HepG2 (cell line): ENCODE data around the gene PSMD4. TPM values are rescaled to one million over a fixed set of nuclear protein-coding genes. Genes with fewer than 3 reads are reported as not detected.

Experiments used
- CSRNP2 ChIP-seq: sonication (generic); formaldehyde crosslinking; conservative IDR thresholded peaks from 2 replicates; pipeline ENCODE4 v1.8.0; 2022; ENCODE audit warnings: low read depth, missing genetic modification reagents
- EP300 ChIP-seq, 3 experiments: sonication (generic) in 1 of 3; formaldehyde crosslinking in 1 of 3; IDR thresholded peaks; 2 replicates each; pipeline versions ENCODE4 v1.5.1 to v1.6.1; 2011 to 2020; ENCODE audit warnings: low read depth in 2 of 3, low read length in 2 of 3, borderline replicate concordance in 1 of 3, improper control_type of control experiment in 1 of 3, mild to moderate bottlenecking in 1 of 3, missing genetic modification reagents in 1 of 3, moderate library complexity in 1 of 3
- FOSL2 ChIP-seq: sonication (generic); formaldehyde crosslinking; IDR thresholded peaks from 2 replicates; pipeline ENCODE4 v1.4.0; 2020; ENCODE audit warnings: missing genetic modification reagents
- JARID2 ChIP-seq: sonication (generic); formaldehyde crosslinking; IDR thresholded peaks from 2 replicates; pipeline ENCODE4 v1.8.1; 2023; ENCODE audit warnings: missing genetic modification reagents, inconsistent platforms; ENCODE audit not compliant: insufficient replicate concordance
- KAT2B ChIP-seq: fragments of 150-350 bp; IDR thresholded peaks from 2 replicates; pipeline ENCODE4 v1.6.1; 2014; ENCODE audit warnings: low read depth, low read length, borderline replicate concordance
- MBNL3 ChIP-seq: fragments of 250-450 bp; sonication (Bioruptor Pico); conservative IDR thresholded peaks from 2 replicates; pipeline ENCODE4 v1.8.0; 2022; ENCODE audit warnings: mild to moderate bottlenecking, inconsistent platforms
- NFAT5 ChIP-seq: sonication (generic); formaldehyde crosslinking; IDR thresholded peaks from 2 replicates; pipeline ENCODE4 v1.4.0; 2020; ENCODE audit warnings: missing genetic modification reagents
- RFX5 ChIP-seq: IDR thresholded peaks from 2 replicates; pipeline ENCODE4 v1.6.1; 2011; ENCODE audit warnings: low read depth, low read length, improper control_type of control experiment
- SCMH1 ChIP-seq: sonication (generic); formaldehyde crosslinking; IDR thresholded peaks from 2 replicates; pipeline ENCODE4 v1.9.0; 2021; ENCODE audit warnings: missing genetic modification reagents, mild to moderate bottlenecking, borderline replicate concordance
- SMARCC2 ChIP-seq: fragments of 450-650 bp; IDR thresholded peaks from 2 replicates; pipeline ENCODE4 v1.6.1; 2017; ENCODE audit warnings: antibody characterized with exemption, mild to moderate bottlenecking
- SP2 ChIP-seq: sonication (generic); formaldehyde crosslinking; IDR thresholded peaks from 2 replicates; pipeline ENCODE4 v1.5.1; 2020; ENCODE audit warnings: mild to moderate bottlenecking, missing genetic modification reagents
- ZNF326 ChIP-seq: sonication (generic); formaldehyde crosslinking; IDR thresholded peaks from 2 replicates; pipeline ENCODE4 v1.4.0; 2020; ENCODE audit warnings: missing genetic modification reagents, borderline replicate concordance
- polyA plus RNA-seq, 8 experiments: library from polyadenylated mRNA; depleted of rRNA in 3 of 8; stranded (reverse) in 7 of 8; unstranded in 1 of 8; fragments of >200 nt; fragmentation: Illumina TruSeq in 4 of 8; extraction: Trizol in 4 of 8; gene quantifications; 2 replicates each; pipeline versions ENCODE4 v1.2.1 to v1.2.3, GENCODE V29; 2011 to 2016; ENCODE audit warnings: low read depth in 4 of 8, missing spikeins in 1 of 8, mixed read lengths in 1 of 8; ENCODE audit not compliant: insufficient read depth in 1 of 8
- total RNA-seq, 5 experiments: library from RNA; depleted of rRNA; stranded (reverse); fragments of >200 nt; fragmentation: Illumina TruSeq; extraction: Trizol; gene quantifications; 2 replicates each; pipeline ENCODE4 v1.2.3, GENCODE V29; 2016; ENCODE audit warnings: low read depth in 1 of 5
- TF ChIP-seq, protein P1 (sequence below): sonication (generic); IDR thresholded peaks from 2 replicates; pipeline ENCODE4 v1.6.1; 2016; ENCODE audit warnings: low read depth, borderline replicate concordance
- TF ChIP-seq, protein P2 (sequence below): sonication (generic); formaldehyde crosslinking; IDR thresholded peaks from 2 replicates; pipeline ENCODE4 v1.5.0; 2020; ENCODE audit warnings: mild to moderate bottlenecking, missing genetic modification reagents

The PSMD4 gene
- total and polyA plus RNA-seq, 2 of the 13 experiments (the other 11 are each of a cell fraction or from before 2014, with no cell fraction given), result 194 to 243 TPM

- TF ChIP-seq NFAT5 (CRISPR knock-in tag) (no peak), RFX5 (no peak), JARID2 (no peak), ZNF326 (CRISPR knock-in tag) (no peak), SP2 (CRISPR knock-in tag) (no peak), SCMH1 (CRISPR knock-in tag) (no peak), MBNL3 (CRISPR knock-in tag) (no peak), EP300 (IDR thresholded peaks at IDR 0.05; ENCODE audit: low read depth in 2 of 2, low read length in 2 of 2) (no peak), EP300 (CRISPR knock-in tag; IDR thresholded peaks at IDR 0.05; ENCODE audit: borderline replicate concordance) (peak; percentile 28; the same call in 1 of the 2 replicates), CSRNP2 (no peak), SMARCC2 (no peak), KAT2B (no peak), FOSL2 (CRISPR knock-in tag) (peak; percentile 97)
- TF ChIP-seq, protein P1, sequence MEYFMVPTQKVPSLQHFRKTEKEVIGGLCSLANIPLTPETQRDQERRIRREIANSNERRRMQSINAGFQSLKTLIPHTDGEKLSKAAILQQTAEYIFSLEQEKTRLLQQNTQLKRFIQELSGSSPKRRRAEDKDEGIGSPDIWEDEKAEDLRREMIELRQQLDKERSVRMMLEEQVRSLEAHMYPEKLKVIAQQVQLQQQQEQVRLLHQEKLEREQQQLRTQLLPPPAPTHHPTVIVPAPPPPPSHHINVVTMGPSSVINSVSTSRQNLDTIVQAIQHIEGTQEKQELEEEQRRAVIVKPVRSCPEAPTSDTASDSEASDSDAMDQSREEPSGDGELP, result peak; percentile 78; the same call in 1 of the 2 replicates
- TF ChIP-seq, protein P2, sequence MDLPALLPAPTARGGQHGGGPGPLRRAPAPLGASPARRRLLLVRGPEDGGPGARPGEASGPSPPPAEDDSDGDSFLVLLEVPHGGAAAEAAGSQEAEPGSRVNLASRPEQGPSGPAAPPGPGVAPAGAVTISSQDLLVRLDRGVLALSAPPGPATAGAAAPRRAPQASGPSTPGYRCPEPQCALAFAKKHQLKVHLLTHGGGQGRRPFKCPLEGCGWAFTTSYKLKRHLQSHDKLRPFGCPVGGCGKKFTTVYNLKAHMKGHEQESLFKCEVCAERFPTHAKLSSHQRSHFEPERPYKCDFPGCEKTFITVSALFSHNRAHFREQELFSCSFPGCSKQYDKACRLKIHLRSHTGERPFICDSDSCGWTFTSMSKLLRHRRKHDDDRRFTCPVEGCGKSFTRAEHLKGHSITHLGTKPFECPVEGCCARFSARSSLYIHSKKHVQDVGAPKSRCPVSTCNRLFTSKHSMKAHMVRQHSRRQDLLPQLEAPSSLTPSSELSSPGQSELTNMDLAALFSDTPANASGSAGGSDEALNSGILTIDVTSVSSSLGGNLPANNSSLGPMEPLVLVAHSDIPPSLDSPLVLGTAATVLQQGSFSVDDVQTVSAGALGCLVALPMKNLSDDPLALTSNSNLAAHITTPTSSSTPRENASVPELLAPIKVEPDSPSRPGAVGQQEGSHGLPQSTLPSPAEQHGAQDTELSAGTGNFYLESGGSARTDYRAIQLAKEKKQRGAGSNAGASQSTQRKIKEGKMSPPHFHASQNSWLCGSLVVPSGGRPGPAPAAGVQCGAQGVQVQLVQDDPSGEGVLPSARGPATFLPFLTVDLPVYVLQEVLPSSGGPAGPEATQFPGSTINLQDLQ, result no peak
Observed at GRCh38 chr1:151311589-151312331, 57.2 kb downstream of the PSMD4 start (continued).
